A549 (cell line): ENCODE data around the gene SRPK2. TPM values are rescaled to one million over a fixed set of nuclear protein-coding genes. Genes with fewer than 3 reads are reported as not detected.

Experiments used
- ATAC-seq, 2 experiments: fragments of 200-7000 bp in 1 of 2; fragments of >200 bp in 1 of 2; cut with Nextera tagmentation in 1 of 2; cut with Tn5 transposase in 1 of 2; 3 replicates each; pipeline versions ENCODE4 v1.8.0 to v1.9.1; 2018 to 2020; ENCODE audit warnings: mild to moderate bottlenecking in 1 of 2, moderate library complexity in 1 of 2
- CTCF ChIA-PET: fragments of 300-600 bp; sonication (Branson Sonifier 250); formaldehyde crosslinking; extraction: SDS; loops from one replicate; lab custom pipeline; 2021; ENCODE audit warnings: antibody characterized with exemption, inconsistent platforms; lab: Yijun Ruan, JAX
- POLR2A ChIA-PET: fragments of 350-600 bp; formaldehyde crosslinking; extraction: SDS; loops from one replicate; lab custom pipeline; 2021; ENCODE audit warnings: antibody characterized with exemption, inconsistent platforms; lab: Yijun Ruan, JAX
- DNase-seq, 2 experiments: peaks; one replicate each; pipeline versions ENCODE4 v3.0.0 to v3.0.0-alpha.2; 2011 to 2016; ENCODE audit warnings: low read depth in 1 of 2, low spot score in 1 of 2
- FAIRE-seq: peaks from 2 replicates; lab custom pipeline; 2011; peaks lifted over from hg19 to GRCh38; lab: Jason Lieb, UNC
- H3K27ac ChIP-seq, 2 experiments: fragments of >200 bp; sonication (Bioruptor Twin); formaldehyde crosslinking; 3 replicates each; pipeline ENCODE4 v1.5.1; 2016 to 2017
- H3K4me1 ChIP-seq: fragments of >200 bp; sonication (Bioruptor Twin); formaldehyde crosslinking; 3 replicates; pipeline ENCODE4 v1.6.1; 2016
- H3K4me2 ChIP-seq: fragments of >200 bp; sonication (Bioruptor Twin); formaldehyde crosslinking; 3 replicates; pipeline ENCODE4 v1.6.1; 2016
- H3K4me3 ChIP-seq: fragments of >200 bp; sonication (Bioruptor Twin); formaldehyde crosslinking; 3 replicates; pipeline ENCODE4 v1.5.1; 2016
- H3K9me3 ChIP-seq: fragments of >200 bp; sonication (Bioruptor Twin); formaldehyde crosslinking; 3 replicates; pipeline ENCODE4 v1.6.1; 2016
- CEBPB ChIP-seq, 2 experiments: fragments of >200 bp in 1 of 2; sonication (Bioruptor Twin) in 1 of 2; formaldehyde crosslinking in 1 of 2; IDR thresholded peaks; 2 replicates each; pipeline ENCODE4 v1.6.1; 2012 to 2016
- E2F6 ChIP-seq: IDR thresholded peaks from 2 replicates; pipeline ENCODE4 v1.6.1; 2012; ENCODE audit warnings: low read depth, borderline replicate concordance
- EHMT2 ChIP-seq: fragments of 200-600 bp; sonication (generic); IDR thresholded peaks from 2 replicates; pipeline ENCODE4 v1.6.1; 2016; ENCODE audit warnings: antibody characterized with exemption, low read depth, mild to moderate bottlenecking, moderate library complexity
- ESRRA ChIP-seq: fragments of 150-350 bp; IDR thresholded peaks from 2 replicates; pipeline ENCODE4 v1.6.1; 2014; ENCODE audit warnings: mild to moderate bottlenecking, low read length, borderline replicate concordance
- FOSB ChIP-seq: fragments of 250-450 bp; sonication (Bioruptor Pico); IDR thresholded peaks from 2 replicates; pipeline ENCODE4 v1.5.0; 2020; ENCODE audit warnings: mild to moderate bottlenecking, moderate library complexity
- HOXA7 ChIP-seq: fragments of 250-450 bp; sonication (Bioruptor Pico); IDR thresholded peaks from 2 replicates; pipeline ENCODE4 v1.5.0; 2020; ENCODE audit warnings: mild to moderate bottlenecking, moderate library complexity
- HOXB5 ChIP-seq: fragments of 250-450 bp; sonication (Bioruptor Pico); IDR thresholded peaks from 2 replicates; pipeline ENCODE4 v1.5.0; 2020; ENCODE audit warnings: mild to moderate bottlenecking, moderate library complexity
- JUNB ChIP-seq: fragments of >200 bp; sonication (Bioruptor Twin); formaldehyde crosslinking; IDR thresholded peaks from 2 replicates; pipeline ENCODE4 v1.6.1; 2016
- MAFK ChIP-seq: fragments of 450-650 bp; IDR thresholded peaks from 2 replicates; pipeline ENCODE4 v1.6.1; 2014; ENCODE audit not compliant: partially characterized antibody
- MAX ChIP-seq: IDR thresholded peaks from 2 replicates; pipeline ENCODE4 v1.6.1; 2012
- MYC ChIP-seq: IDR thresholded peaks from 2 replicates; pipeline ENCODE4 v1.6.1; 2012; ENCODE audit warnings: mild to moderate bottlenecking, inconsistent platforms, low read length, improper control_type of control experiment, borderline replicate concordance
- NPAS2 ChIP-seq: fragments of 250-450 bp; sonication (Bioruptor Pico); IDR thresholded peaks from 2 replicates; pipeline ENCODE4 v1.8.0; 2022; ENCODE audit warnings: mild to moderate bottlenecking, moderate library complexity, borderline replicate concordance
- RNF2 ChIP-seq: fragments of 200-600 bp; sonication (generic); IDR thresholded peaks from 2 replicates; pipeline ENCODE4 v1.6.1; 2016; ENCODE audit warnings: low read depth, mild to moderate bottlenecking, antibody characterized with exemption, moderate library complexity, borderline replicate concordance
- ZC3H11A ChIP-seq: fragments of 450-650 bp; IDR thresholded peaks from 2 replicates; pipeline ENCODE4 v1.6.1; 2014; ENCODE audit warnings: antibody characterized with exemption, mild to moderate bottlenecking
- ZFP36 ChIP-seq: fragments of 450-650 bp; IDR thresholded peaks from 2 replicates; pipeline ENCODE4 v1.6.1; 2014; ENCODE audit warnings: borderline replicate concordance; ENCODE audit not compliant: partially characterized antibody
- ZSCAN20 ChIP-seq: fragments of 250-450 bp; sonication (Bioruptor Pico); IDR thresholded peaks from 2 replicates; pipeline ENCODE4 v1.8.0; 2022; ENCODE audit warnings: mild to moderate bottlenecking, moderate library complexity
- WGBS: methylation state at CpG from one replicate; pipeline ENCODE4 v1.1.6; 2017; ENCODE audit errors: missing lambda C conversion rate; 5-methylcytosine and 5-hydroxymethylcytosine counted together
- polyA plus RNA-seq, 4 experiments: library from polyadenylated mRNA; depleted of rRNA in 3 of 4; stranded (reverse); fragments of >200 nt; fragmentation: RNase III in 1 of 4; extraction: RNeasy Plus Mini Kit Qiagen cat#74134 plus additional on column Dnase treatment in 1 of 4; gene quantifications; 2 replicates in 3 of 4; 3 replicates in 1 of 4; pipeline ENCODE4 v1.2.3, GENCODE V29; 2011 to 2017
- TF ChIP-seq, protein P1 (sequence below): fragments of 200-600 bp; sonication (generic); IDR thresholded peaks from 2 replicates; pipeline ENCODE4 v1.6.1; 2016; ENCODE audit warnings: antibody characterized with exemption, mild to moderate bottlenecking, moderate library complexity
- TF ChIP-seq, protein P2 (sequence below): fragments of 150-350 bp; IDR thresholded peaks from 2 replicates; pipeline ENCODE4 v1.6.1; 2014; ENCODE audit warnings: low read depth, mild to moderate bottlenecking, low read length
- TF ChIP-seq, protein P3 (sequence below): fragments of 450-650 bp; IDR thresholded peaks from 2 replicates; pipeline ENCODE4 v1.6.1; 2014; ENCODE audit warnings: antibody characterized with exemption
- TF ChIP-seq, protein P4 (sequence below): fragments of 250-450 bp; sonication (Bioruptor Pico); IDR thresholded peaks from 2 replicates; pipeline ENCODE4 v1.5.0; 2020; ENCODE audit warnings: low read depth, mild to moderate bottlenecking, moderate library complexity

Gene SRPK2
- polyA plus RNA-seq, 2 of the 4 experiments (the other 2 are of a cell fraction), result 23.0 to 30.9 TPM

DNA sequence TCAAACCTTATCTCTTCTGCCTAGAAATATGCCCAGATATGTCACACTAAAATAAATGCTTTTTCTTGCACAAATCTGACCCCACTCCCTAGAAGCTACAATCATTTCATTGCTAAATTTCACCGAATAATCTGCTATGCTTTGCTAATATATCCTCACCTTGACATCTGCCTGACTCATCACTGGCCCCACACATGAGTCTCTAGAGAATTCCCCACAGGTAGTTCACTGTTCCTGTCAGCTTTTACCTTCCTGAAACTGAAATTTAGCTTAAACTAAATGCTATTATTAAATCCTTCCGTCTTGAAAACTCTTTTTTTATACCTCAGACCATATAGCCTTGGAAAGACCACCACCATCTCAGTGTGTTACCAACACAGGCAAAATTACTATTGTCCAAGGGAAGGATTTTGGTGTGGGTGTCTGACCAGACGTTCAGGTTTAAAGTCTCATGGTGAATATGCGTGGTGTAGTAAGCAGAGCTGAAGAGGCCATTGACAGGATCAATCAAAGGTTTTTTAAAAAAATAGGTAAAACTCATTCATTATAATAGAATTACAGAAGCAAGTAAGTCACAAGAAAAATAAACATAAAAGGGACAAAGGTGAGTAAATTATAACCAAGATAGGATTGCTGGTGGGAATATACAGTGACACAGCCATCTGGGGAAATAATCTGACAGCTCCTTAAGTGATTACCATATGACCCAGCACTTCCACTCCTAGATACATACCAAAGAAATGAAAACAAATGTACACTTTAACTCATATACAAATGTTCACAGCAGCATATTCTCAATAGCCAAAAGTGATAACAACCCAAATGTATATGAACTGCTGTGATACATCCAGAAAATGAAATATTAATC, 201.2 kb downstream of the SRPK2 start:
- POLR2A ChIA-PET, result no interaction called here
- TF ChIP-seq FOSB (CRISPR knock-in tag), result no peak
- no peak for TF ChIP-seq ZC3H11A
- TF ChIP-seq, protein P1, sequence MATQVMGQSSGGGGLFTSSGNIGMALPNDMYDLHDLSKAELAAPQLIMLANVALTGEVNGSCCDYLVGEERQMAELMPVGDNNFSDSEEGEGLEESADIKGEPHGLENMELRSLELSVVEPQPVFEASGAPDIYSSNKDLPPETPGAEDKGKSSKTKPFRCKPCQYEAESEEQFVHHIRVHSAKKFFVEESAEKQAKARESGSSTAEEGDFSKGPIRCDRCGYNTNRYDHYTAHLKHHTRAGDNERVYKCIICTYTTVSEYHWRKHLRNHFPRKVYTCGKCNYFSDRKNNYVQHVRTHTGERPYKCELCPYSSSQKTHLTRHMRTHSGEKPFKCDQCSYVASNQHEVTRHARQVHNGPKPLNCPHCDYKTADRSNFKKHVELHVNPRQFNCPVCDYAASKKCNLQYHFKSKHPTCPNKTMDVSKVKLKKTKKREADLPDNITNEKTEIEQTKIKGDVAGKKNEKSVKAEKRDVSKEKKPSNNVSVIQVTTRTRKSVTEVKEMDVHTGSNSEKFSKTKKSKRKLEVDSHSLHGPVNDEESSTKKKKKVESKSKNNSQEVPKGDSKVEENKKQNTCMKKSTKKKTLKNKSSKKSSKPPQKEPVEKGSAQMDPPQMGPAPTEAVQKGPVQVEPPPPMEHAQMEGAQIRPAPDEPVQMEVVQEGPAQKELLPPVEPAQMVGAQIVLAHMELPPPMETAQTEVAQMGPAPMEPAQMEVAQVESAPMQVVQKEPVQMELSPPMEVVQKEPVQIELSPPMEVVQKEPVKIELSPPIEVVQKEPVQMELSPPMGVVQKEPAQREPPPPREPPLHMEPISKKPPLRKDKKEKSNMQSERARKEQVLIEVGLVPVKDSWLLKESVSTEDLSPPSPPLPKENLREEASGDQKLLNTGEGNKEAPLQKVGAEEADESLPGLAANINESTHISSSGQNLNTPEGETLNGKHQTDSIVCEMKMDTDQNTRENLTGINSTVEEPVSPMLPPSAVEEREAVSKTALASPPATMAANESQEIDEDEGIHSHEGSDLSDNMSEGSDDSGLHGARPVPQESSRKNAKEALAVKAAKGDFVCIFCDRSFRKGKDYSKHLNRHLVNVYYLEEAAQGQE, result no peak
- TF ChIP-seq ZSCAN20, result no peak
- TF ChIP-seq HOXA7 (CRISPR knock-in tag), result no peak
- no peak for TF ChIP-seq JUNB
- TF ChIP-seq, all 56 proteins: peak for 0
- Histone ChIP-seq H3K9me3 (no peaks in the 10 kb centered on the region), H3K4me1 (peaks cover 3% of the 10 kb centered on the region; the same call in 1 of the 3 replicates), H3K4me2 (no peak overlapping the region), H3K4me3 (no peak overlapping the region), H3K27ac (no peak overlapping the region)
- no peak for ATAC-seq
- FAIRE-seq, result no peak
- DNase-seq, result no peak
- 87% methylated on average over 4 of the region's 4 CpGs for WGBS
- CTCF ChIA-PET, result interaction anchor here (0.9 kb wide), 1 partner anchor 80 kb away, joined by 4 read pairs; no protein-coding TSS in a partner anchor

- no peak overlapping the region for H3K4me2 ChIP-seq
- no peak overlapping the region for H3K27ac ChIP-seq
- ATAC-seq (no peak), DNase-seq (no peak), FAIRE-seq (no peak)
- peaks cover 3% of the 10 kb centered on the region; the same call in 1 of the 3 replicates for H3K4me1 ChIP-seq
- no peak overlapping the region for H3K4me3 ChIP-seq
- peaks cover 2% of the 10 kb centered on the region; the same call in 1 of the 3 replicates for H3K9me3 ChIP-seq
- no peak for TF ChIP-seq CEBPB (IDR thresholded peaks at IDR 0.05)
- TF ChIP-seq MAX, result no peak
- no peak for TF ChIP-seq ZFP36
- TF ChIP-seq MAFK, result no peak
- TF ChIP-seq HOXB5, result no peak
- TF ChIP-seq, protein P2, sequence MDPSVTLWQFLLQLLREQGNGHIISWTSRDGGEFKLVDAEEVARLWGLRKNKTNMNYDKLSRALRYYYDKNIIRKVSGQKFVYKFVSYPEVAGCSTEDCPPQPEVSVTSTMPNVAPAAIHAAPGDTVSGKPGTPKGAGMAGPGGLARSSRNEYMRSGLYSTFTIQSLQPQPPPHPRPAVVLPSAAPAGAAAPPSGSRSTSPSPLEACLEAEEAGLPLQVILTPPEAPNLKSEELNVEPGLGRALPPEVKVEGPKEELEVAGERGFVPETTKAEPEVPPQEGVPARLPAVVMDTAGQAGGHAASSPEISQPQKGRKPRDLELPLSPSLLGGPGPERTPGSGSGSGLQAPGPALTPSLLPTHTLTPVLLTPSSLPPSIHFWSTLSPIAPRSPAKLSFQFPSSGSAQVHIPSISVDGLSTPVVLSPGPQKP, result no peak
- no peak for TF ChIP-seq MYC
- TF ChIP-seq EHMT2, result no peak
- TF ChIP-seq, protein P3, sequence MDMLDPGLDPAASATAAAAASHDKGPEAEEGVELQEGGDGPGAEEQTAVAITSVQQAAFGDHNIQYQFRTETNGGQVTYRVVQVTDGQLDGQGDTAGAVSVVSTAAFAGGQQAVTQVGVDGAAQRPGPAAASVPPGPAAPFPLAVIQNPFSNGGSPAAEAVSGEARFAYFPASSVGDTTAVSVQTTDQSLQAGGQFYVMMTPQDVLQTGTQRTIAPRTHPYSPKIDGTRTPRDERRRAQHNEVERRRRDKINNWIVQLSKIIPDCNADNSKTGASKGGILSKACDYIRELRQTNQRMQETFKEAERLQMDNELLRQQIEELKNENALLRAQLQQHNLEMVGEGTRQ, result no peak
- TF ChIP-seq, protein P1, result no peak
- no peak for TF ChIP-seq E2F6
- TF ChIP-seq ESRRA, result no peak
- TF ChIP-seq RNF2, result no peak
- no peak for TF ChIP-seq NPAS2 (CRISPR knock-in tag)
- TF ChIP-seq, protein P4, sequence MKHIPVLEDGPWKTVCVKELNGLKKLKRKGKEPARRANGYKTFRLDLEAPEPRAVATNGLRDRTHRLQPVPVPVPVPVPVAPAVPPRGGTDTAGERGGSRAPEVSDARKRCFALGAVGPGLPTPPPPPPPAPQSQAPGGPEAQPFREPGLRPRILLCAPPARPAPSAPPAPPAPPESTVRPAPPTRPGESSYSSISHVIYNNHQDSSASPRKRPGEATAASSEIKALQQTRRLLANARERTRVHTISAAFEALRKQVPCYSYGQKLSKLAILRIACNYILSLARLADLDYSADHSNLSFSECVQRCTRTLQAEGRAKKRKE (CRISPR knock-in tag), result no peak
- no peak for TF ChIP-seq JUNB
- ChIA-PET POLR2A (no interaction called here), CTCF (interaction anchor here (1.1 kb wide), 1 partner anchor 42 kb away, joined by 3 read pairs; no protein-coding TSS in a partner anchor)
- 90% methylated on average over 2 of the region's 2 CpGs for WGBS
Measured at GRCh38 chr7:105185290-105186010, 203.3 kb downstream of the SRPK2 start.
